Renal pelvis (tissue), 4 donors: ENCODE measurements around the gene UIMC1. TPM values are rescaled to one million over a fixed set of nuclear protein-coding genes. Genes with fewer than 3 reads are reported as not detected.

Source experiments
- DNase-seq: peaks from one replicate; pipeline ENCODE4 v3.0.0-alpha.2; 2013
- polyA plus RNA-seq, 3 donors: library from polyadenylated mRNA; unstranded; fragments of 120-200 nt; gene quantifications; one replicate each; pipeline ENCODE4 v1.2.1, GENCODE V29; 2013; ENCODE audit not compliant: insufficient read length in 3 of 3

Gene UIMC1
- polyA plus RNA-seq, 3 donors = 37.0 to 47.0 (median 38.8) TPM

GRCh38 chr5:176886336-176887251 is 120.0 kb downstream of the UIMC1 start:
- no peak for DNase-seq

- DNase-seq = no peak
Measured at GRCh38 chr5:176884571-176884890, 122.0 kb downstream of the UIMC1 start.

- DNase-seq = no peak
Measured at GRCh38 chr5:176883700-176884570, 122.6 kb downstream of the UIMC1 start.

GRCh38 chr5:176882567-176882903 is 124.0 kb downstream of the UIMC1 start:
- DNase-seq = no peak

GRCh38 chr5:176881816-176882566 is 124.6 kb downstream of the UIMC1 start:
- DNase-seq = no peak

GRCh38 chr5:176881021-176881749 is 125.4 kb downstream of the UIMC1 start:
- DNase-seq = no peak

- no peak for DNase-seq
Measured at GRCh38 chr5:176880366-176881020, 126.1 kb downstream of the UIMC1 start.

- no peak for DNase-seq
Measured at GRCh38 chr5:176879663-176880361, 126.8 kb downstream of the UIMC1 start.

GRCh38 chr5:176878906-176879662 is 127.5 kb downstream of the UIMC1 start:
- no peak for DNase-seq

GRCh38 chr5:176878463-176878862 is 128.1 kb downstream of the UIMC1 start:
- no peak for DNase-seq

GRCh38 chr5:176877793-176878331 is 128.7 kb downstream of the UIMC1 start:
- DNase-seq = no peak

- no peak for DNase-seq
Measured at GRCh38 chr5:176876506-176877431, 129.8 kb downstream of the UIMC1 start.

- DNase-seq = no peak
Measured at GRCh38 chr5:176875783-176876505, 130.6 kb downstream of the UIMC1 start.

GRCh38 chr5:176875014-176875550 is 131.5 kb downstream of the UIMC1 start:
- DNase-seq = no peak

GRCh38 chr5:176874198-176874780 is 132.3 kb downstream of the UIMC1 start:
- no peak for DNase-seq

GRCh38 chr5:176873541-176874172 is 132.9 kb downstream of the UIMC1 start:
- DNase-seq = no peak
